Stomach (tissue), 9 donors: ENCODE data around the gene ERFL. TPM values are rescaled to one million over a fixed set of nuclear protein-coding genes. Genes with fewer than 3 reads are reported as not detected.
A peak's percentile ranks its signal among the peaks of the same experiment; 100 is the strongest.

Source experiments
- DNase-seq, 2 donors: peaks; one replicate each; pipeline versions ENCODE4 v3.0.0 to v3.0.0-alpha.2; 2013 to 2019
- H3K27ac ChIP-seq, 5 donors: fragments of 200-600 bp in 4 of 5; sonication (generic) in 4 of 5; one replicate each; pipeline ENCODE4 v1.5.1; 2013 to 2019; ENCODE audit warnings: mild to moderate bottlenecking in 1 of 5, moderate library complexity in 1 of 5
- H3K27me3 ChIP-seq, 3 donors: fragments of 200-600 bp; sonication (generic); one replicate each; pipeline ENCODE4 v1.5.1; 2017 to 2019; ENCODE audit warnings: mixed run types in 1 of 3
- H3K36me3 ChIP-seq, 4 donors: fragments of 200-600 bp; sonication (generic); 1 replicate in 3 of 4; 2 replicates in 1 of 4; pipeline ENCODE4 v1.5.1; 2016 to 2019
- H3K4me1 ChIP-seq, 4 donors: fragments of 200-600 bp; sonication (generic); one replicate each; pipeline ENCODE4 v1.5.1; 2016 to 2019
- H3K4me3 ChIP-seq, 4 donors: fragments of 200-600 bp; sonication (generic) in 3 of 4; one replicate each; pipeline ENCODE4 v1.5.1; 2016 to 2019; ENCODE audit warnings: mild to moderate bottlenecking in 1 of 4
- H3K9me3 ChIP-seq, 4 donors: fragments of 200-600 bp; sonication (generic); one replicate each; pipeline ENCODE4 v1.5.1; 2016 to 2019
- EP300 ChIP-seq: sonication (generic); formaldehyde crosslinking; IDR thresholded peaks from one replicate; pipeline ENCODE4 v1.6.1; 2017; ENCODE audit warnings: antibody characterized with exemption
- POLR2A ChIP-seq, 4 donors: fragments of 450-650 bp; IDR thresholded peaks; one replicate each; pipeline ENCODE4 v1.6.1; 2016; ENCODE audit warnings: antibody characterized with exemption in 4 of 4, control low read depth in 2 of 4, mild to moderate bottlenecking in 1 of 4, moderate library complexity in 1 of 4
- POLR2AphosphoS5 ChIP-seq, 3 donors: sonication (generic); formaldehyde crosslinking; IDR thresholded peaks; one replicate each; pipeline ENCODE4 v1.6.1; 2016; ENCODE audit warnings: antibody characterized with exemption in 3 of 3
- WGBS, 5 donors: extraction: QIAGEN DNeasy Blood & Tissue Kit in 3 of 5; methylation state at CpG; one replicate each; pipeline versions ENCODE4 v1.1.5 to v1.1.7; 2013 to 2018; 5-methylcytosine and 5-hydroxymethylcytosine counted together
- intact Hi-C: fragments of 100-400 bp; cut with DNase I; formaldehyde crosslinking; loops from one replicate; pipeline ENCODE4 v1.15.1; 2023; ENCODE audit warnings: low total_unique reads
- polyA plus RNA-seq, 3 donors: library from polyadenylated mRNA; stranded (reverse); fragments of 200-250 nt; gene quantifications; one replicate each; pipeline ENCODE4 v1.2.3, GENCODE V29; 2013
- total RNA-seq, 5 donors: library from RNA; depleted of rRNA; stranded (reverse); fragments of >200 nt; gene quantifications; one replicate each; pipeline versions ENCODE4 v1.1.0 to v1.2.3, GENCODE V29; 2014 to 2016
- TF ChIP-seq, protein P1 (sequence below), 7 experiments: fragments of 450-650 bp in 4 of 7; fragments of 200-600 bp in 3 of 7; sonication (generic) in 3 of 7; IDR thresholded peaks; one replicate each; pipeline ENCODE4 v1.5.1; 2016 to 2019; ENCODE audit warnings: antibody characterized with exemption in 7 of 7, control low read depth in 2 of 7, mild to moderate bottlenecking in 1 of 7
- donor health status: healthy with polysubstance abuse.
- donor health status: Bipolar disorder and iron deficiency.
- donor health status: healthy.

The ERFL gene
- total and polyA plus RNA-seq, 8 donors, result 0.25 TPM; not detected in 7

DNA sequence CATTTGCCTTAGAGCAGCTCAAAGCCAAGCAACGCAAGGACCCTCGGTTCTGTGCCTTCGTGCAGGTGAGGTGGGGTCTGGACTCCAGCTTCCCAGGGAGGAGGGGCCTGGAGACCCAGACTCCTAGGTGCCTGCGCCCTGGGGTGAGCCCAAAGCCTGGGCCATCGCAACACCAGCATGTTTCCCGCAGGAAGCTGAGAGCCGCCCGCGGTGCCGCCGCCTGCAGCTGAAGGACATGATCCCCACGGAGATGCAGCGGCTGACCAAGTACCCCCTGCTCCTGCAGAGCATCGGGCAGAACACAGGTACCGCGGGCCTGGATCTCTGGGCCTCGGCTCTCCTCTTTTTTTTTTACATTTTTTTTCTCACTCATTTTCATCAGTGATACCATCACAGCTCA lies 25.7 kb downstream of the ERFL start:
- intact Hi-C loops, result no loop called here
- no peaks in the 10 kb centered on the region for H3K9me3 ChIP-seq
- peak overlapping the region in 1 of 5 donors; percentile 76 for H3K27ac ChIP-seq
- 92 to 94% (median 93%) methylated on average over 15 to 17 of the region's 17 CpGs for WGBS, 5 donors
- H3K4me1 ChIP-seq, result peaks cover 11 to 35% (median 32%) of the 10 kb centered on the region in 4 donors
- TF ChIP-seq, protein P1, sequence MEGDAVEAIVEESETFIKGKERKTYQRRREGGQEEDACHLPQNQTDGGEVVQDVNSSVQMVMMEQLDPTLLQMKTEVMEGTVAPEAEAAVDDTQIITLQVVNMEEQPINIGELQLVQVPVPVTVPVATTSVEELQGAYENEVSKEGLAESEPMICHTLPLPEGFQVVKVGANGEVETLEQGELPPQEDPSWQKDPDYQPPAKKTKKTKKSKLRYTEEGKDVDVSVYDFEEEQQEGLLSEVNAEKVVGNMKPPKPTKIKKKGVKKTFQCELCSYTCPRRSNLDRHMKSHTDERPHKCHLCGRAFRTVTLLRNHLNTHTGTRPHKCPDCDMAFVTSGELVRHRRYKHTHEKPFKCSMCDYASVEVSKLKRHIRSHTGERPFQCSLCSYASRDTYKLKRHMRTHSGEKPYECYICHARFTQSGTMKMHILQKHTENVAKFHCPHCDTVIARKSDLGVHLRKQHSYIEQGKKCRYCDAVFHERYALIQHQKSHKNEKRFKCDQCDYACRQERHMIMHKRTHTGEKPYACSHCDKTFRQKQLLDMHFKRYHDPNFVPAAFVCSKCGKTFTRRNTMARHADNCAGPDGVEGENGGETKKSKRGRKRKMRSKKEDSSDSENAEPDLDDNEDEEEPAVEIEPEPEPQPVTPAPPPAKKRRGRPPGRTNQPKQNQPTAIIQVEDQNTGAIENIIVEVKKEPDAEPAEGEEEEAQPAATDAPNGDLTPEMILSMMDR (IDR thresholded peaks at IDR 0.05), result no peak
- no peak for TF ChIP-seq POLR2AphosphoS5 (IDR thresholded peaks at IDR 0.05)
- TF ChIP-seq EP300, result no peak
- no peak for TF ChIP-seq POLR2A (IDR thresholded peaks at IDR 0.05)
- no peak for DNase-seq
- H3K27me3 ChIP-seq, result no peaks in the 10 kb centered on the region
- peaks cover 79 to 100% (median 100%) of the 10 kb centered on the region in 4 donors for H3K36me3 ChIP-seq
- no peak overlapping the region for H3K4me3 ChIP-seq

DNA sequence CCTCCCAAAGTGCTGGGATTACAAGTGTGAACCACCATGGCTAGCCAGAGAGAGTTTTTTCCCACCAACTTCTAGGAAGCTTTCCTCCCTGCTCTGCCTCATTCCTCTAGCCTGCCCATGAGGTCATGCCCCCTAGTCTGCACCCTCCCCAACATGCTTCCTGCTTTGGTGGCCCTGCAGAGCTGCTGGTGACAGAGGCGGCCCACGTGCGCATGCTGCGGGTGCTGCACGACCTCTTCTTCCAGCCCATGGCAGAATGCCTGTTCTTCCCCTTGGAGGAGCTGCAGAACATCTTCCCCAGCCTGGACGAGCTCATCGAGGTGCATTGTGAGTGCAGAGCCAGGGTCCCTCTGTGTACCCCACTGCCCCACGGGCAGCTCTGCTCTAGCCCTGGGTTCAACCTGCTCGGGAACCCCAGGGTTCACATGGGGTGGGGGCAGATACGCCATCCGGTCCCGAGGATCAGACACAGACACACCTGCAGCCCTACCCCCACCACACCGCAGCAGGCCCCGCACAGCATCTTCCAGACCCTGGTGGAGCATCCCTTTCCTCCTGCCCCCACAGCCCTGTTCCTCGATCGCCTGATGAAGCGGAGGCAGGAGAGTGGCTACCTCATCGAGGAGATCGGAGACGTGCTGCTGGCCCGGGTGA lies 26.4 kb downstream of the ERFL start:
- Histone ChIP-seq H3K27ac (no peak overlapping the region), H3K4me3 (no peak overlapping the region), H3K36me3 (peaks cover 79 to 100% (median 100%) of the 10 kb centered on the region in 4 donors), H3K27me3 (no peaks in the 10 kb centered on the region), H3K9me3 (no peaks in the 10 kb centered on the region), H3K4me1 (peaks cover 11 to 35% (median 32%) of the 10 kb centered on the region in 4 donors)
- DNase-seq, result no peak
- 88 to 92% (median 89%) methylated on average over 13 to 21 of the region's 21 CpGs for WGBS, 5 donors
- intact Hi-C loops, result no loop called here
- TF ChIP-seq EP300, result no peak
- TF ChIP-seq, protein P1 (IDR thresholded peaks at IDR 0.05), result no peak
- no peak for TF ChIP-seq POLR2AphosphoS5 (IDR thresholded peaks at IDR 0.05)
- no peak for TF ChIP-seq POLR2A (IDR thresholded peaks at IDR 0.05)

DNA sequence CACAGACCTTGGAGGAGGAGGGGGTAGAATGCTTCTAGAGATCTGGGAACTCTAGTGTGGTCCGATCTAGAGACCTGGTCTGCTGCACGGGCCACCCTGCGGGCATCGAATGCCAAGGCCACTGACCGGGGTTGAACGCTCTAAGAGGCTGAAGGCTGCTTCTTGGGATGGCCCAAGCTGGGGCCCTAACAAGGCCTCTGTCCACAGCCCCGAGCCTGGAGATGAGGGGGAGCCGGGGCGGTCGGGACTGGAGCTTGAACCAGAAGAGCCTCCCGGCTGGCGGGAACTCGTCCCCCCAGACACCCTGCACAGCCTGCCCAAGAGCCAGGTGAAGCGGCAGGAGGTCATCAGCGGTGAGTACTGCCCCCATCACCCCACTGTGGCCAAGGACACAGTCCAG lies 30.0 kb downstream of the ERFL start:
- intact Hi-C loops, result no loop called here
- TF ChIP-seq POLR2AphosphoS5 (IDR thresholded peaks at IDR 0.05) (no peak), EP300 (no peak), POLR2A (IDR thresholded peaks at IDR 0.05) (no peak)
- TF ChIP-seq, protein P1 (IDR thresholded peaks at IDR 0.05), result no peak
- H3K27me3 ChIP-seq, result no peaks in the 10 kb centered on the region

DNA sequence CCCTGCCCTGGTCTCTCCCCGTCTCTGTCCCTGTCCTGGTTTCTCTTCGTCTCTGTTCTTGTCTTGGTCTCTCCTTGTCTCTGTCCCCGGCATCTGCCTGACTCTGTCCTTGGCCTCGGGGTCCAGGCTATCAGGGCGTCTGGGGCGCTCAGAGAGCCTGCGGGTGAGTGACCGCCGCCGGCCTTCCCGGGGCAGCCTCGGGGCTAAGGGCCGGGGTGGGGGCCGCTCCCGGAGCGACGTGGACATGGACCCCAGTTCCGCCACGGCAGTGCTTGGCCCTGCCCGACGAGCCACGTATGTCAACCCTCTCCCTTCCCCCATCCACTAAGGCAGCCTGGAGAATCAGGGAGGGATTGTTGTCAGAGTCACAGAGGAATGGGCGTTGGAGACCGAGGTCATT lies 30.4 kb downstream of the ERFL start:
- DNase-seq, result no peak
- 84 to 90% (median 88%) methylated on average over 18 to 24 of the region's 24 CpGs for WGBS, 5 donors
- TF ChIP-seq POLR2AphosphoS5 (IDR thresholded peaks at IDR 0.05) (no peak), EP300 (no peak), POLR2A (IDR thresholded peaks at IDR 0.05) (no peak)
- TF ChIP-seq, protein P1 (IDR thresholded peaks at IDR 0.05), result no peak
- Histone ChIP-seq H3K4me3 (no peak overlapping the region), H3K36me3 (peaks cover 73 to 96% (median 94%) of the 10 kb centered on the region in 4 donors), H3K27me3 (no peaks in the 10 kb centered on the region), H3K27ac (no peak overlapping the region), H3K4me1 (peaks cover 0 to 6% (median 0%) of the 10 kb centered on the region in 4 donors), H3K9me3 (no peaks in the 10 kb centered on the region)
- intact Hi-C loops, result no loop called here

More for the DNA sequence above, 30.0 kb downstream of the ERFL start:
- H3K4me1 ChIP-seq, result peaks cover 2 to 10% (median 4%) of the 10 kb centered on the region in 4 donors
- WGBS, 5 donors, result 91 to 96% (median 93%) methylated on average over 11 to 15 of the region's 15 CpGs
- H3K27ac ChIP-seq, result no peak overlapping the region
- peaks cover 77 to 96% (median 95%) of the 10 kb centered on the region in 4 donors for H3K36me3 ChIP-seq
- no peak overlapping the region for H3K4me3 ChIP-seq
- DNase-seq, result no peak
- H3K9me3 ChIP-seq, result no peaks in the 10 kb centered on the region
